Activated CD8-positive, alpha-beta memory T cell treated with anti-CD3 and anti-CD28 coated beads, Interleukin-2, amount 50 U/mL, for 1 hour (primary cell): ENCODE results near the gene ITGB6.

Experiments
- DNase-seq: peaks from one replicate; pipeline ENCODE4 v3.0.0-alpha.2; 2020; ENCODE audit errors: extremely low read depth

The ITGB6 gene

GRCh38 chr2:160221391-160222276 lies 21.6 kb upstream of the ITGB6 start:
- no peak for DNase-seq

DNA sequence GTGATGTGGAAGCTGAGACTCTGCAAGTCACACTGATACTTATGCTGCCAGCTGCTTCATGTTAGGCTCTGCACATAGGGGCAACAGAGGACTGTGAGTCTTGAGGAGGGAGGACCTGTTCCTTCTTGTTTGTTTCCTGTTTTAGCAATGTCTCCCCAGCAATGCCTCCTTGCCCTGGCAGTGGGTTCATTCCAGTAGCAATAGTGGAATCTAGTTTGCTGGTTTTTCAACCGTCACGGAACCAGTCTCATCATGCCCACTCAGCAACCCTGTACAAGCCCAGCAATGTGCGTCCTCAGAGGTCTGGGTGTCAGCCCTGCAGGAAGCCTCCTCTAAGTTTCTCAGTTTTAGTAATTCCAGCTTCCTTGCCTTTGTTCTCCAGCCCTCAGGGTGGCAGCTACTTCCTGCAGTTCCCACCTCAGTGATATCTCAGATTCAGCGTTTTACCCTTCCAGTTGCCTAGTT lies 20.5 kb upstream of the ITGB6 start:
- no peak for DNase-seq

DNA sequence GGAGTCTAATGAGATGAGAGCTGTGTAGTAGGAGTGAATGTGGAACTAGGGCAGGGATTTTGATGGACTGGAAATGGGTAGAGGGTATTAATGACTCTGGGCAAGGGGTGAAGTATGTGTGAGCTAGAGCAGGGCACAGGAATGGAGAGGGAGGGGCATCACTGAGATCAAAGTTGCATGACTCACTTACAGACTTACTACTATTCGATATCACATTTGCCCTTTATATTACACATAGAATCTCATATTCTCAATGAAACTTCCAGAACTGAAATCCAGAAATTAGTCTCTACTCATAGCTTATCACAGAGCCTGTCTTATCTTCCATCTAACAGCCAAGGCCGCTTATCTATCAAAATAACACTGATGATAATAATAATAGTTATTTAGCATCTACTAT lies 20.0 kb upstream of the ITGB6 start:
- no peak for DNase-seq

- DNase-seq = no peak
Measured at GRCh38 chr2:160214461-160215445, 14.7 kb upstream of the ITGB6 start.

DNA sequence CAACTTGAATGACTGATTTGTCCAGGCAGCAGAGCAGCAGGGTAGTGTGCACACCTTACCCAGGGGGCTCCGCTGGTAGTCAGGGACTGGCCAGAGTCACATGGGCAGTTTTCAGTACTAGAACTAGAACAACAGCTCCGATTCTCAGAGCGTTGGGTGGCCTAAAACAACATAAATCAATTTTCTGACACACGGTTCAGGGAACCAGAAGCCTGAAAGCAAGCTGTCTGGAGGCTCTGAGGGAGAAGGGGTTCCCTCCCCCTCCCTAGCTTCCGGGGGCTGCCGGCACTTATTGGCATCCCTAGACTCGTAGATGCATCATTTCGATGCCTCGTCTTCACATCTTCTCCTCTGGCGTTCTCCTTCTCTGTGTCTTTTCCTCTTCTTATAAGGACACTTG lies 13.4 kb upstream of the ITGB6 start:
- no peak for DNase-seq

GRCh38 chr2:160210599-160211138 lies 10.6 kb upstream of the ITGB6 start:
- peak; percentile 19 for DNase-seq

DNA sequence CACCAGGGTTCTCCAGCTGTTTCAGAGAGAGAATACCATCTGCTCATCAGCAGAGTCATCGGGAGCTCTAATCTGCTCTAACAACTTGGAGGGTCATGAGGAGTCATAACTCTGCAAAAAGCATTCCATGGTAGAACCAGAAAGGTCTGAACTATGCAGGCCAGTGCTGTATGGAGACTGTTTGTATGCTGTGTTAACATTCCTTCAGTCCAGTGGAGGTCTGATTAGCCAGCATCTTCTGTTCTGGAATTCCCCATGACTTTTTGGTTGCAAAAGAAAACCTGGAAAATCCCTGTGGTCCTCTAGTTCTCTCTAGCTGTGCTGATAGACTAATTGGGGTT lies 9.4 kb upstream of the ITGB6 start:
- DNase-seq = no peak

GRCh38 chr2:160208655-160209515 lies 8.8 kb upstream of the ITGB6 start:
- DNase-seq = no peak

DNA sequence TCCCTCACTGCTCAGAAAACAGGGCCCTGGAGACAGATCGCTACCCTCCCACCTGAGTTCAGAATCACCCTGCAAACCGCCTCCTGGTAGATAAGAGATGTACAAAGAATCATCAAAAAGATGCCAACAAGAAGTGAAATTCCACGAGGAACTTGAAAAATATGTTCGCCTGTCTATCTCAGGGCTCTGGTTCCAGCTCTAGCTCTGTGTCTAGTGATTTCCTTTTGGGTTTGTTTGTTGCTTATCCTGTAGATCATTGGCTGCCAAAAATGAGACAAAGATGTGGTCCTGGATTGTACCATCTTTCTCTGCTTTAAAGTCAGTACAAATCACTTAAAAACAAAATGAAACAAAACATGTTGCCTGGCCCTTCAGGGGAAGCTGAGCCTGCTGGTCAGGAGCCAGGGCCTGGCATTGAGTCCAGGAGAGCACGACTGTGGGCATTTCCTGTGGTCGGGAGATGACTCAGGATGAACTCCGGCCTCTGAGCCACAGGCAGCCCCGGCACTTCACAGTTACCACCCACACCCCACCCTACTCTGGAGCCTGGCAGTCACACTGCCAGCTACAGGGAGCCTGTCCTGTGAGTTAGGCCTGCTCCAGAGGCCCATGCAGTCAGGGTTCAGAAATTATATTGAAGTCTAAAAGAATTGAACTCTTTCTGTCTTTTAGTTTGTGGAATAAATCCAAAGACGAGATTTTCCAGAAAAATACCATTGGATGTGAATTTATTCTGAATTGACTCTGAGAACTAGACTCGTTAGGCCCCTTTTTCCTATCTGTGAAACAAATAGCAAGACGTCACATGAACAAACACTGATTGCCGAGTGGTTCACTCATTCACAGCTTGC lies 8.0 kb upstream of the ITGB6 start:
- DNase-seq = no peak

GRCh38 chr2:160207271-160207670 lies 7.2 kb upstream of the ITGB6 start:
- no peak for DNase-seq

GRCh38 chr2:160206436-160206835 lies 6.4 kb upstream of the ITGB6 start:
- no peak for DNase-seq

GRCh38 chr2:160205505-160205904 lies 5.4 kb upstream of the ITGB6 start:
- no peak for DNase-seq

- no peak for DNase-seq
Measured at GRCh38 chr2:160203422-160203821, 3.4 kb upstream of the ITGB6 start.

GRCh38 chr2:160203007-160203406 lies 2.9 kb upstream of the ITGB6 start:
- DNase-seq = no peak

- DNase-seq = no peak
Measured at GRCh38 chr2:160201849-160202539, 1.9 kb upstream of the ITGB6 start.

DNA sequence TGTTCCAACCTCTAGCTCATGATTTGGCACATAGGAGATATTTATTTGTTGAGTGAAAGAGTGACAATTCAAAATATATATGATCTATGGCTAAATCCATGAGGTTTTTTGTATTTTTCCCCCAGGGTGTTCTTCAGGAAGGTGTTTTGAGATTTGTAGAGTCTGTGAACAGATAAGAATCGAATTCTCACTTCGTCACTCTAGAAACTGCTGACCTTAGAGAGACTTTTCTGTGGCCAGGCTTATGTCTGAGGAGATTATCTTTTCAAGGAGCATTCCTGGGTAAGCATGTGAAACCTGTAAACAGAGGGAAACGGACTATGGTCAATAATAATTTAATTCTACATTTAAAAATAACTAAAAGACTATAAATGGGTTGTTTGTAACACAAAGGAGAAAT lies 849 bp upstream of the ITGB6 start:
- no peak for DNase-seq

GRCh38 chr2:160199053-160199452 lies 1.0 kb downstream of the ITGB6 start:
- no peak for DNase-seq

- no peak for DNase-seq
Measured at GRCh38 chr2:160197587-160197986, 2.5 kb downstream of the ITGB6 start.

GRCh38 chr2:160194946-160195345 lies 5.1 kb downstream of the ITGB6 start:
- DNase-seq = no peak

DNA sequence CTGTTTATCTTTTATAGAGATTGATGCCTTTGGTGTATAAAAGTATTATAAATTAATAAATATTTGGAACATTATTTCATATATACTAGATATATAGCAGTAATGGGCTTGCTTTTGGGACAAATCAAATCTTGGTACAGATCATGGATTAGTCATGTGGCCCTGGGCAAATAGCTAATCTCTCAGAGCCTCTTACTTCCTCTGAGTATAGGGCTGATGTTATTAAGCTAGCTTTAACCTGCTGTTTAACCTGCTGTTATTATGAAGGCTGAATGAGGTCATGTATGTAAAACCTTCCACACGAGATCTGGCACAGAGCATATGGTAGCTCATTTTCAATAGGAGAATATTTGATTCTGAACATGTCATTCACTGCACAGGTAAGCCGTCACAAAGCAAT lies 5.7 kb downstream of the ITGB6 start:
- no peak for DNase-seq
